ENCODE data around the gene KCNMA1. TPM values are rescaled to one million over a fixed set of nuclear protein-coding genes. Genes with fewer than 3 reads are reported as not detected.

KCNMA1 gene
- total and polyA plus RNA-seq, 10 donors = 9.3 to 114 (median 51.5) TPM

GRCh38 chr10:76974017-76974691 is 663.5 kb downstream of the KCNMA1 start:
- H3K27ac ChIP-seq = no peak overlapping the region
- no peaks in the 10 kb centered on the region for H3K4me1 ChIP-seq
- 72 to 86% (median 82%) methylated on average over 10 of the region's 10 CpGs for WGBS, 5 donors
- TF ChIP-seq POLR2A (IDR thresholded peaks at IDR 0.05) (no peak), CTCF (IDR thresholded peaks at IDR 0.05 in 8 of 11, conservative IDR thresholded peaks at IDR 0.05 in 3 of 11) (no peak), POLR2AphosphoS5 (IDR thresholded peaks at IDR 0.05) (no peak)
- no peak for DNase-seq
- no peak overlapping the region for H3K4me3 ChIP-seq
- no peaks in the 10 kb centered on the region for H3K9me3 ChIP-seq
- intact Hi-C loops (cut with DNase I; ENCODE audit: low total_unique reads) = loop anchor here (10.0 kb wide), 1 partner anchor 409 kb away; no protein-coding TSS in a partner anchor
- no peaks in the 10 kb centered on the region for H3K36me3 ChIP-seq
- no peaks in the 10 kb centered on the region for H3K27me3 ChIP-seq (replicated peaks in 1 of 7)

GRCh38 chr10:76973091-76974016 is 664.3 kb downstream of the KCNMA1 start:
- no peak for DNase-seq
- Histone ChIP-seq H3K4me1 (no peaks in the 10 kb centered on the region), H3K4me3 (no peak overlapping the region), H3K27ac (no peak overlapping the region), H3K9me3 (no peaks in the 10 kb centered on the region), H3K36me3 (no peaks in the 10 kb centered on the region), H3K27me3 (replicated peaks in 1 of 7) (no peaks in the 10 kb centered on the region)
- 79 to 91% (median 86%) methylated on average over 10 of the region's 10 CpGs for WGBS, 5 donors
- TF ChIP-seq POLR2AphosphoS5 (IDR thresholded peaks at IDR 0.05) (no peak), CTCF (IDR thresholded peaks at IDR 0.05 in 8 of 11, conservative IDR thresholded peaks at IDR 0.05 in 3 of 11) (no peak), POLR2A (IDR thresholded peaks at IDR 0.05) (no peak)
- intact Hi-C loops (cut with DNase I; ENCODE audit: low total_unique reads) = loop anchor here (10.0 kb wide), 1 partner anchor 409 kb away; no protein-coding TSS in a partner anchor

GRCh38 chr10:76972541-76972940 is 665.1 kb downstream of the KCNMA1 start:
- WGBS, 5 donors = 90 to 99% (median 92%) methylated on average over 2 of the region's 2 CpGs
- Histone ChIP-seq H3K27me3 (replicated peaks in 1 of 7) (no peaks in the 10 kb centered on the region), H3K36me3 (no peaks in the 10 kb centered on the region), H3K4me1 (no peaks in the 10 kb centered on the region), H3K9me3 (no peaks in the 10 kb centered on the region), H3K27ac (no peak overlapping the region), H3K4me3 (no peak overlapping the region)
- intact Hi-C loops (cut with DNase I; ENCODE audit: low total_unique reads) = loop anchor here (10.0 kb wide), 1 partner anchor 408 kb away; no protein-coding TSS in a partner anchor
- TF ChIP-seq CTCF (IDR thresholded peaks at IDR 0.05 in 8 of 11, conservative IDR thresholded peaks at IDR 0.05 in 3 of 11) (no peak), POLR2A (IDR thresholded peaks at IDR 0.05) (no peak), POLR2AphosphoS5 (IDR thresholded peaks at IDR 0.05) (no peak)
- no peak for DNase-seq
